Measurements from ENCODE around the gene PKP1. TPM values are rescaled to one million over a fixed set of nuclear protein-coding genes. Genes with fewer than 3 reads are reported as not detected.

Gene PKP1
- polyA plus RNA-seq, 1 experiment: 0.05 TPM

DNA sequence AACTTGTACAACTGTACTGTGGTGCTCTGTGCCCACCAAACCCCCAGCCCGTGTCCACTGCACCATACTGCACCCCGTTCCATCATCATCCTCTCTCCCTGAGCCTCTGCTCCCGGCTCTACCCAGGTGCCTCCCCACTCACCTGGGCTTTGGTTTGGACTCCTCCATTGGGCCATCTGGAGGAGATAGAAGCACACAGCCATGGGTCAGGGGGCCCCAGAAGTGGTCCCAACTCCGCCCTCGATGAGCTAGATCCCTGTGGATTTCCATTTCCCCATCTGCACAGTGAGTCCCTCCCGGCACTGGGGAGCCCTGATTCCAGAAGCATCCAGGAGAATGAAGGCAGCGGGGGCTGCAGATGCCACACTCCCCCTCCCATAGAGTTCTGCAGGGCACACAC is 83.4 kb downstream of the PKP1 start:
- no peak for DNase-seq (ENCODE audit: low read depth)
- no peak for TF ChIP-seq CTCF (IDR thresholded peaks at IDR 0.05; ENCODE audit: insufficient read depth, low read depth, low read length)
- POLR2A ChIA-PET: no interaction called here
- CTCF ChIA-PET: interaction anchor here (1.0 to 1.5 kb wide), 5 partner anchors 20 to 144 kb away, joined by 3 to 6 read pairs (median 4); no protein-coding TSS in a partner anchor
- H3K4me3 ChIP-seq (ENCODE audit: low read depth, low read length): no peak overlapping the region
- no peaks in the 10 kb centered on the region for H3K36me3 ChIP-seq (ENCODE audit: control insufficient read depth, insufficient read depth, low read length)
- H3K27me3 ChIP-seq (ENCODE audit: control insufficient read depth, insufficient read depth, low read length): peaks cover 12% of the 10 kb centered on the region

DNA sequence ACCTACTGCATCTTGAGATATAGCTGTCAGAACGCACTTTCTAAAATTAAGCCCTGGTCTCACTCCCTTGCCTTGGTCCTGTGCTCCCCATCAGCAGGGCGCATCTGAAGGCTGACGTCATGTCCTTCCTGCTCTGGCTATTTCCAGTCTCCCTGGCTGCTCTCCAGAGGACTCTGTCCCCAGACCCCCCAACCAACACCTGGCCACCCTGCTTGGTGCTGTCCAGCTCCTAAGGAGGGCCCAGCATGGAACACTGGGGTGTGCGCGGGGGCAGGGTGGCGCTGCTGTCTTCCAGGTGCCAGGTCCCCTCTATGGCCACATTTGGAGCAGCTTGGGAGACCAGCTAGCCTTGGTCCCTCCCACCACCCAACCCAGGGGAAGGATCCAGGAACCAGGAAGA is 85.9 kb downstream of the PKP1 start:
- no peak for TF ChIP-seq CTCF (IDR thresholded peaks at IDR 0.05; ENCODE audit: insufficient read depth, low read depth, low read length)
- no peak for DNase-seq (ENCODE audit: low read depth)
- Histone ChIP-seq H3K27me3 (ENCODE audit: control insufficient read depth, insufficient read depth, low read length) (peaks cover 22% of the 10 kb centered on the region), H3K4me3 (ENCODE audit: low read depth, low read length) (no peak overlapping the region), H3K36me3 (ENCODE audit: control insufficient read depth, insufficient read depth, low read length) (no peaks in the 10 kb centered on the region)
- ChIA-PET POLR2A (no interaction called here), CTCF (interaction anchor here (0.8 to 2.1 kb wide), 3 partner anchors 15 to 115 kb away, joined by 4 to 8 read pairs (median 4); no protein-coding TSS in a partner anchor)

DNA sequence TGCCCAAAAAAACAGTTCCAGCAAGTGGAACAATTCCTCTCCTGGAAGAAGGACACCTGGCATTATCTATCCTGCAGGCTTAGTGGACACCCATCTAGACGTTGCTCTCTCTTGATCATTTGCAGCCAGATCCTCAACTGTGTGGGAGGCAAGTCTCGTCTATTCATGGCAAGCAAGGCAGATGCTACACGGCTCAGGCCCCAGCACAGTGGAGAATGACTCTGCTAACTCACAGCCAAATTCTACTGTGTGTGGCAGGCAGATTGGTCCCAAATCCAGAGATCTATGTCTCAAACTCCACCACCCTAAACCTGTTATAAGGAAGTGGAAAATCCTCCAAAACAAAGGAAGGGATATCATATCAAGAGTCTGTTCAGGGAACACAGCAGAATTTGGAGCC is 87.2 kb downstream of the PKP1 start:
- Histone ChIP-seq H3K27me3 (ENCODE audit: control insufficient read depth, insufficient read depth, low read length) (peaks cover 27% of the 10 kb centered on the region), H3K36me3 (ENCODE audit: control insufficient read depth, insufficient read depth, low read length) (no peaks in the 10 kb centered on the region), H3K4me3 (ENCODE audit: low read depth, low read length) (no peak overlapping the region)
- TF ChIP-seq CTCF (IDR thresholded peaks at IDR 0.05; ENCODE audit: insufficient read depth, low read depth, low read length): no peak
- ChIA-PET POLR2A (no interaction called here), CTCF (interaction anchor here (2.4 kb wide), 1 partner anchor 9 kb away, joined by 17 read pairs; no protein-coding TSS in a partner anchor)
- no peak for DNase-seq (ENCODE audit: low read depth)

- peaks cover 32% of the 10 kb centered on the region for H3K27me3 ChIP-seq (ENCODE audit: control insufficient read depth, insufficient read depth, low read length)
- no peak for TF ChIP-seq CTCF (IDR thresholded peaks at IDR 0.05; ENCODE audit: insufficient read depth, low read depth, low read length)
- ChIA-PET CTCF (interaction anchor here (0.6 to 5.5 kb wide), 3 partner anchors 10 to 155 kb away, joined by 3 to 41 read pairs (median 17); no protein-coding TSS in a partner anchor), POLR2A (no interaction called here)
- H3K4me3 ChIP-seq (ENCODE audit: low read depth, low read length): no peak overlapping the region
- DNase-seq (ENCODE audit: low read depth): no peak
- H3K36me3 ChIP-seq (ENCODE audit: control insufficient read depth, insufficient read depth, low read length): no peaks in the 10 kb centered on the region
Measured at GRCh38 chr1:201371276-201371675, 88.0 kb downstream of the PKP1 start.

GRCh38 chr1:201371792-201372191 is 88.5 kb downstream of the PKP1 start:
- no peak for TF ChIP-seq CTCF (IDR thresholded peaks at IDR 0.05; ENCODE audit: insufficient read depth, low read depth, low read length)
- POLR2A ChIA-PET: no interaction called here
- Histone ChIP-seq H3K4me3 (ENCODE audit: low read depth, low read length) (no peak overlapping the region), H3K36me3 (ENCODE audit: control insufficient read depth, insufficient read depth, low read length) (no peaks in the 10 kb centered on the region), H3K27me3 (ENCODE audit: control insufficient read depth, insufficient read depth, low read length) (peaks cover 31% of the 10 kb centered on the region)
- no peak for DNase-seq (ENCODE audit: low read depth)
- CTCF ChIA-PET: interaction anchor here (0.6 to 5.5 kb wide), 4 partner anchors 10 to 155 kb away, joined by 3 to 41 read pairs (median 10); no protein-coding TSS in a partner anchor

All from BJ (cell line).